OCI-LY7 (cell line): ENCODE data around the gene RBBP8NL. TPM values are rescaled to one million over a fixed set of nuclear protein-coding genes. Genes with fewer than 3 reads are reported as not detected.

Experiments used
- BruUV-seq: library from RNA; stranded (reverse); fragments of 400-500 nt; replicated peaks from 2 replicates; lab custom pipeline; 2021; lab: Mats Ljungman, UMichigan
- CTCF ChIA-PET: fragments of 300-600 bp; sonication (Branson Sonifier 250); formaldehyde crosslinking; loops from one replicate; lab custom pipeline; 2022; ENCODE audit warnings: antibody characterized with exemption; ENCODE audit not compliant: unreplicated experiment; lab: Charles Lee
- POLR2A ChIA-PET: fragments of 300-600 bp; sonication (Branson Sonifier 250); formaldehyde crosslinking; loops from one replicate; lab custom pipeline; 2022; ENCODE audit warnings: antibody characterized with exemption; lab: Charles Lee
- DNase-seq: peaks from one replicate; pipeline ENCODE4 v3.0.0-alpha.2; 2015; ENCODE audit warnings: low spot score
- H2AFZ ChIP-seq: fragments of 200-600 bp; sonication (generic), shearing (Covaris generic); 2 replicates; pipeline ENCODE4 v1.6.1; 2014; ENCODE audit warnings: mild to moderate bottlenecking, antibody characterized with exemption, low read length, moderate library complexity
- H3K27ac ChIP-seq: fragments of 200-600 bp; sonication (generic); 2 replicates; pipeline ENCODE4 v1.5.1; 2014; ENCODE audit warnings: mixed run types, low read depth, mild to moderate bottlenecking, moderate library complexity, low read length, inconsistent platforms; ENCODE audit not compliant: poor library complexity, severe bottlenecking
- H3K36me3 ChIP-seq: fragments of 200-600 bp; sonication (generic); 2 replicates; pipeline ENCODE4 v1.6.1; 2014; ENCODE audit warnings: mild to moderate bottlenecking, antibody characterized with exemption, low read length, moderate library complexity, mixed read lengths; ENCODE audit not compliant: insufficient read depth
- H3K4me1 ChIP-seq: fragments of 200-600 bp; sonication (generic); 2 replicates; pipeline ENCODE4 v1.5.1; 2014; ENCODE audit warnings: mild to moderate bottlenecking, low read length; ENCODE audit not compliant: insufficient read depth, poor library complexity, severe bottlenecking
- H3K4me2 ChIP-seq: fragments of 200-600 bp; sonication (generic); 2 replicates; pipeline ENCODE4 v1.6.1; 2014; ENCODE audit warnings: mild to moderate bottlenecking, low read length
- H3K4me3 ChIP-seq: fragments of 200-600 bp; sonication (generic); 2 replicates; pipeline ENCODE4 v1.5.1; 2014; ENCODE audit warnings: mild to moderate bottlenecking, low read depth, low read length; ENCODE audit not compliant: poor library complexity, severe bottlenecking
- H3K79me2 ChIP-seq: fragments of 200-600 bp; sonication (generic); 2 replicates; pipeline ENCODE4 v1.6.1; 2016; ENCODE audit warnings: low read depth, mild to moderate bottlenecking, low read length, moderate library complexity, mixed read lengths; ENCODE audit not compliant: insufficient read depth
- H3K9me2 ChIP-seq: fragments of 200-600 bp; sonication (generic); 2 replicates; pipeline ENCODE4 v1.6.1; 2016; ENCODE audit warnings: mild to moderate bottlenecking, low read length, mixed read lengths; ENCODE audit not compliant: insufficient read depth
- H3K9me3 ChIP-seq: fragments of 200-600 bp; sonication (generic); 2 replicates; pipeline ENCODE4 v1.6.1; 2014; ENCODE audit warnings: mild to moderate bottlenecking, mixed run types, low read length, mixed read lengths
- H4K20me1 ChIP-seq: fragments of 200-600 bp; sonication (generic); 2 replicates; pipeline ENCODE4 v1.6.1; 2014; ENCODE audit warnings: mild to moderate bottlenecking, antibody characterized with exemption, low read length, moderate library complexity, mixed read lengths; ENCODE audit not compliant: insufficient read depth
- CTCF ChIP-seq: fragments of 200-600 bp; sonication (generic); conservative IDR thresholded peaks from 2 replicates; pipeline ENCODE4 v1.5.1; 2014; ENCODE audit warnings: mild to moderate bottlenecking, antibody characterized with exemption, low read length, moderate library complexity, mixed read lengths
- EZH2phosphoT487 ChIP-seq: fragments of 200-600 bp; sonication (generic); IDR thresholded peaks from 2 replicates; pipeline ENCODE4 v1.6.1; 2018; ENCODE audit warnings: low read depth, borderline replicate concordance, mild to moderate bottlenecking, mixed run types, antibody characterized with exemption, low read length, moderate library complexity, mixed read lengths
- intact Hi-C: fragments of 100-400 bp; cut with micrococcal nuclease; formaldehyde crosslinking; loops from one replicate; pipeline ENCODE4 v1.10.0; 2022; ENCODE audit not compliant: unreplicated experiment
- total RNA-seq, 2 experiments: library from RNA; depleted of rRNA in 1 of 2; stranded (reverse); fragments of >200 nt in 1 of 2; shearing (Covaris generic) in 1 of 2; gene quantifications; 2 replicates each; pipeline ENCODE4 v1.2.3, GENCODE V29; 2014 to 2022

Gene RBBP8NL
- total RNA-seq, 2 experiments from 2014 or later, result not detected

DNA sequence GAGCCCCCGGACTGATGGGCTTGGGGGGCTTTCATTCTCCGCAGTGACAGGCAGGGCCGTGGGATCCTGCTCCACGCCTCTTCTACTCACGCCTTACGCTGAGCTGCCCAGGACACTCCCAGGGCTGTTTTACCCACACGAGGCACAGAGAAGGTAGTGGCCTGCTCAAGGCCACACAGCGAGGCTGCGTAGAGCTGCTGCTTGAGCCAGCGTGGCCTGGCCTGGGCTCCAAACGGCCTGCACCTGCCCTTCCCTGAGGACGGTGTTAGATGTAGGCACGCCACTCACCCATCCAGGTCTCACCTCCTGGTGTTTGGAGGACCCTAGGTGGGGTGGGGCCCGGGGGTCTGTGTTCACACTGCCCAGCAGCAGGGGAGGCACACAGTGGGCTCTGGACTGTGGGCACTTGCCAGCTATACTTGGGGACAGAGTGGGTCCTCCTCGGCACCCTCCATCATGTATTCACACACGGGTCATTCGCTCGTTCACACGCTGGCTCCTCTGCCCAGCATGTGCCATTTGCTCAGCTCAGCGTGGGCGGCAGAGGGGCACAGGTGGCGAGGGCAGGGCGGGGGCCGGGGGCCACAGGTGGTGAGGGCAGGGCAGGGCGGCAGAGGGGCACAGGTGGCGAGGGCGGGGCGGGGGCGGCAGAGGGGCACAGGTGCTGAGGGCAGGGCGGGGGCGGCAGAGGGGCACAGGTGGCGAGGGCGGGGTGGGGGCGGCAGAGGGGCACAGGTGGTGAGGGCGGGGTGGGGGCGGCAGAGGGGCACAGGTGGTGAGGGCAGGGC is 18.4 kb upstream of the RBBP8NL start:
- BruUV-seq, result no TSS peak
- H3K4me3 ChIP-seq, result no peak overlapping the region
- ChIA-PET CTCF (interaction anchor here (0.6 kb wide), 1 partner anchor 550 kb away, joined by 4 read pairs; no protein-coding TSS in a partner anchor), POLR2A (no interaction called here)
- no peaks in the 10 kb centered on the region for H3K36me3 ChIP-seq
- H3K27ac ChIP-seq, result no peak overlapping the region
- no peak overlapping the region for H3K4me2 ChIP-seq
- intact Hi-C loops, result no loop called here
- no peak overlapping the region for H2AFZ ChIP-seq
- TF ChIP-seq CTCF (no peak), EZH2phosphoT487 (no peak)
- no peaks in the 10 kb centered on the region for H3K79me2 ChIP-seq
- no peaks in the 10 kb centered on the region for H3K9me3 ChIP-seq
- no peak for DNase-seq
- no peaks in the 10 kb centered on the region for H3K9me2 ChIP-seq
- no peaks in the 10 kb centered on the region for H4K20me1 ChIP-seq
- no peaks in the 10 kb centered on the region for H3K4me1 ChIP-seq

GRCh38 chr20:62444286-62444685 is 16.9 kb upstream of the RBBP8NL start:
- no peaks in the 10 kb centered on the region for H3K9me3 ChIP-seq
- no peaks in the 10 kb centered on the region for H3K4me1 ChIP-seq
- H3K4me2 ChIP-seq, result no peak overlapping the region
- intact Hi-C loops, result no loop called here
- H2AFZ ChIP-seq, result no peak overlapping the region
- DNase-seq, result no peak
- H4K20me1 ChIP-seq, result no peaks in the 10 kb centered on the region
- H3K36me3 ChIP-seq, result no peaks in the 10 kb centered on the region
- H3K79me2 ChIP-seq, result no peaks in the 10 kb centered on the region
- H3K27ac ChIP-seq, result no peak overlapping the region
- BruUV-seq, result no TSS peak
- ChIA-PET CTCF (no interaction called here), POLR2A (no interaction called here)
- no peak for TF ChIP-seq EZH2phosphoT487
- TF ChIP-seq CTCF, result no peak
- no peaks in the 10 kb centered on the region for H3K9me2 ChIP-seq
- no peak overlapping the region for H3K4me3 ChIP-seq

DNA sequence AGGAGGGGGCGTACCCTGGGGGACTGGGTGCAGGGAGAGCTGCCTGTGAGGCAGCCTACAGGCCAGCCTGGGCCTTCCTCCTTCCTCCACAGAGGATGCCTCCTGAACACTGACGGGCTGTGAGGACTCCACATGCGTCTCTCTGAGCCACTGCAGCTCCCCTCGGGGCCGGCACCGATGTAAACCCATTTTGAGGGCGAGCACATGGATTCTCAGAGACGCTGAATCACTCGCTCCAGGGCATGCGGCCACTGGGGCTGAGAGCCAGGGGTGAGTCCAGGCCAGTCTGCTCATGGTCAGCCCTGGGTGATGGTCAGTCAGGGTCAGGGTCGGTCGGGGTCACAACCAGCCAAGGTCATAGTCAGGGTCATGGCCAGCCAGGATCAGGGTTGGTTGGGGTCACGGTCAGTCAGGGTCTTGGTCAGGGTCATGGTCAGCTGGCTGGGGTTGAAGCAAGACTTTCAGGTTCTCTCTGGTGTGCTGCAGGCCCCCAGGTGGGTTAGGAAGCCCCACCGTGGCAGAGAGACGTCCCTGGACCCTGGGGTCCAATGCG is 14.7 kb upstream of the RBBP8NL start:
- Histone ChIP-seq H3K9me3 (no peaks in the 10 kb centered on the region), H3K4me2 (no peak overlapping the region), H3K4me3 (no peak overlapping the region), H3K36me3 (no peaks in the 10 kb centered on the region), H3K4me1 (no peaks in the 10 kb centered on the region), H2AFZ (no peak overlapping the region), H3K9me2 (no peaks in the 10 kb centered on the region), H4K20me1 (no peaks in the 10 kb centered on the region), H3K27ac (no peak overlapping the region), H3K79me2 (no peaks in the 10 kb centered on the region)
- intact Hi-C loops, result no loop called here
- DNase-seq, result no peak
- TF ChIP-seq CTCF, result no peak
- TF ChIP-seq EZH2phosphoT487, result no peak
- no TSS peak for BruUV-seq
- POLR2A ChIA-PET, result no interaction called here
- CTCF ChIA-PET, result no interaction called here
